RPMI7951 (cell line): ENCODE results near the gene GRM1. TPM values are rescaled to one million over a fixed set of nuclear protein-coding genes. Genes with fewer than 3 reads are reported as not detected.

Experiments
- DNase-seq: peaks from one replicate; pipeline ENCODE4 v3.0.0-alpha.2; 2012; ENCODE audit warnings: low read depth
- total RNA-seq: library from RNA; depleted of rRNA; stranded (reverse); fragments of >200 nt; shearing (Covaris generic); gene quantifications from 2 replicates; pipeline ENCODE4 v1.2.3, GENCODE V29; 2014

GRM1 gene
- total RNA-seq, 1 experiment from 2014 or later: 0.12 TPM

GRCh38 chr6:146097586-146097985 lies 68.7 kb downstream of the GRM1 start:
- DNase-seq: no peak

GRCh38 chr6:146100776-146101175 lies 71.9 kb downstream of the GRM1 start:
- no peak for DNase-seq

- no peak for DNase-seq
Observed at GRCh38 chr6:146103416-146104072, 74.7 kb downstream of the GRM1 start.

- DNase-seq: no peak
Observed at GRCh38 chr6:146106532-146106931, 77.7 kb downstream of the GRM1 start.

GRCh38 chr6:146110990-146111389 lies 82.1 kb downstream of the GRM1 start:
- no peak for DNase-seq

- DNase-seq: no peak
Observed at GRCh38 chr6:146111881-146112450, 83.1 kb downstream of the GRM1 start.

GRCh38 chr6:146113084-146113623 lies 84.3 kb downstream of the GRM1 start:
- no peak for DNase-seq

GRCh38 chr6:146123616-146124015 lies 94.8 kb downstream of the GRM1 start:
- DNase-seq: no peak

- DNase-seq: no peak
Observed at GRCh38 chr6:146127447-146128215, 98.8 kb downstream of the GRM1 start.

GRCh38 chr6:146133866-146134265 lies 105.0 kb downstream of the GRM1 start:
- DNase-seq: no peak

- no peak for DNase-seq
Observed at GRCh38 chr6:146135167-146135566, 106.3 kb downstream of the GRM1 start.

- DNase-seq: no peak
Observed at GRCh38 chr6:146146836-146147235, 118.0 kb downstream of the GRM1 start.

- no peak for DNase-seq
Observed at GRCh38 chr6:146149770-146150169, 120.9 kb downstream of the GRM1 start.

GRCh38 chr6:146153040-146153758 lies 124.3 kb downstream of the GRM1 start:
- DNase-seq: no peak

GRCh38 chr6:146154197-146154596 lies 125.3 kb downstream of the GRM1 start:
- DNase-seq: no peak

- no peak for DNase-seq
Observed at GRCh38 chr6:146161664-146162063, 132.8 kb downstream of the GRM1 start.

GRCh38 chr6:146169872-146170271 lies 141.0 kb downstream of the GRM1 start:
- DNase-seq: no peak

- DNase-seq: no peak
Observed at GRCh38 chr6:146177785-146178184, 148.9 kb downstream of the GRM1 start.

GRCh38 chr6:146183831-146184230 lies 155.0 kb downstream of the GRM1 start:
- no peak for DNase-seq

GRCh38 chr6:146184701-146185100 lies 155.8 kb downstream of the GRM1 start:
- DNase-seq: no peak

- no peak for DNase-seq
Observed at GRCh38 chr6:146189131-146189530, 160.3 kb downstream of the GRM1 start.

GRCh38 chr6:146190581-146190980 lies 161.7 kb downstream of the GRM1 start:
- no peak for DNase-seq
